Immature natural killer cell (primary cell): ENCODE measurements around the gene ARMC5. TPM values are rescaled to one million over a fixed set of nuclear protein-coding genes. Genes with fewer than 3 reads are reported as not detected.

Source experiments
- DNase-seq, 3 donors: peaks; one replicate each; pipeline ENCODE4 v3.0.0; 2022; ENCODE audit warnings: mixed read lengths in 1 of 3
- H3K27ac Mint-ChIP-seq, 6 donors: one replicate each; pipeline ENCODE4 v1.8.0; 2020; ENCODE audit warnings: mixed read lengths in 6 of 6, mild to moderate bottlenecking in 5 of 6, inconsistent platforms in 4 of 6, moderate library complexity in 3 of 6
- H3K27me3 Mint-ChIP-seq, 3 donors: one replicate each; pipeline ENCODE4 v1.8.0; 2020 to 2021; ENCODE audit warnings: low read depth in 3 of 3, mild to moderate bottlenecking in 3 of 3, mixed read lengths in 3 of 3, moderate library complexity in 3 of 3, inconsistent platforms in 1 of 3
- H3K36me3 Mint-ChIP-seq, 3 donors: one replicate each; pipeline ENCODE4 v1.8.0; 2020; ENCODE audit warnings: mixed read lengths in 3 of 3, inconsistent platforms in 2 of 3, mild to moderate bottlenecking in 2 of 3
- H3K4me1 Mint-ChIP-seq, 2 donors: one replicate each; pipeline ENCODE4 v1.8.0; 2020; ENCODE audit warnings: inconsistent platforms in 2 of 2, mild to moderate bottlenecking in 2 of 2, mixed read lengths in 2 of 2, moderate library complexity in 1 of 2
- H3K4me3 Mint-ChIP-seq, 5 donors: one replicate each; pipeline ENCODE4 v1.8.0; 2020; ENCODE audit warnings: mild to moderate bottlenecking in 5 of 5, mixed read lengths in 5 of 5, inconsistent platforms in 3 of 5, moderate library complexity in 3 of 5
- H3K9me3 Mint-ChIP-seq, 6 donors: one replicate each; pipeline ENCODE4 v1.8.0; 2020; ENCODE audit warnings: mild to moderate bottlenecking in 6 of 6, mixed read lengths in 6 of 6, inconsistent platforms in 4 of 6, moderate library complexity in 3 of 6
- polyA plus RNA-seq, 3 donors: library from polyadenylated mRNA; unstranded; fragments of 300-500 nt; fragmentation: Illumina TruSeq; gene quantifications; one replicate each; pipeline ENCODE4 v1.2.3, GENCODE V29; 2021

The ARMC5 gene
- polyA plus RNA-seq, 3 donors from 2014 or later: 11.1 to 16.2 (median 14.2) TPM

DNA sequence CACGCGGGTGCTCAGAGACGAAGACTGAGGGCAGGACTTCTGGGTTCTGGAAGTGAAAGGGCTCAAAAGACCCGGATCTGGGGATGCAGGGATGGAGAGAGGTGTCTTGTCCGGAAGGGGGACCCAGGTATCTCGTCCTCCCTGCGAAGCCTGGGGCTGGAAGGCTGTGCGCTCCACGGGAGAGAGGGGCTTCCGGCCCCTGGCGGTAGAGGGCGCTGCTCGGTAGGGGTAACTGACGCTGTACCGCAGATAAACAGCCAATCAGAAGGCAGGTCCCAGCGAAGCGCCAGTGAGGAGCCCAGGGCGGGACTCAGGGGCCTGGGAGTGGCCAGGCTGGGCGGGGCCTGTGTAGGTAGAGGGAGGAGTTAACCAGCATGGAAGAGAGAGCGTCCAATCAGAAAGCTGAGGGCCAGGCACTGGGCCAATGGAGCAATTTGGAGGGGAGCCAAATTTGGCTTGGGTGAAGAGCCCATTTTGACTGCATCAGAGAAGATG lies 13.5 kb downstream of the ARMC5 start:
- Mint-ChIP-seq H3K27ac (no peak overlapping the region), H3K27me3 (peaks cover 6 to 20% (median 11%) of the 10 kb centered on the region in 3 donors), H3K9me3 (peaks cover 0 to 2% (median 0%) of the 10 kb centered on the region in 6 donors), H3K4me3 (peak overlapping the region in 3 of 5 donors; percentile 30 to 79 (median 36)), H3K4me1 (peaks cover 11 to 23% of the 10 kb centered on the region in 2 donors), H3K36me3 (no peaks in the 10 kb centered on the region)
- peak in 2 of 3 donors; percentile 26 to 32 for DNase-seq

DNA sequence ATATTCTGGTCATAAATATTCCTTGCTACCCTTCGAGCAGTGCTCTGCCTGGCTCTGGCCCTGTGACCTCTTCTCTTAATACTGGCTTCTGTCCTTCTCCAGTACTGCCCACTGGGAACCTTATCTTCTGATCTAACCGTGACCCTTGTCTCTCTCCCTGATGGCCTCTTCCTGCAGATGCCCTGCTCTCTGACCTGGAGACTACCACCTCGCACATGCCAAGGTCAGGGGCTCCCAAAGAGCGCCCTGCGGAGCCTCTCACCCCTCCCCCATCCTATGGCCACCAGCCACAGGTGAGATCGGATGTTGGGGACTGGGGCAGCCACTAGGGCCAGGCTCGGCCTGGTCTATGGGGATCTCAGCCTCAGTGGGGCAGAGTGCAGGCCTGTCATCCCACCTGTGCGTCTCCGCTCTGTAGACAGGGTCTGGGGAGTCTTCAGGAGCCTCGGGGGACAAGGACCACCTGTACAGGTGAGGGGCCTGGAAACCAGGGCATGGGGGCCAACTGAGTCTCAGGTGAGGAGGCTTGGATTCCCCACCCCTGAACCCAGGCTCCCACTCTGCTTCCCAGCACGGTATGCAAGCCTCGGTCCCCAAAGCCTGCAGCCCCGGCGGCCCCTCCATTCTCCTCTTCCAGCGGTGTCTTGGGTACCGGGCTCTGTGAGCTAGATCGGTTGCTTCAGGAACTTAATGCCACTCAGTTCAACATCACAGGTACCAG lies 14.1 kb downstream of the ARMC5 start:
- peaks cover 0 to 2% (median 0%) of the 10 kb centered on the region in 6 donors for H3K9me3 Mint-ChIP-seq
- DNase-seq: no peak
- H3K27me3 Mint-ChIP-seq: peaks cover 7 to 20% (median 11%) of the 10 kb centered on the region in 3 donors
- H3K36me3 Mint-ChIP-seq: no peaks in the 10 kb centered on the region
- peaks cover 15 to 25% of the 10 kb centered on the region in 2 donors for H3K4me1 Mint-ChIP-seq
- H3K27ac Mint-ChIP-seq: no peak overlapping the region
- peak overlapping the region in 1 of 5 donors; percentile 65 for H3K4me3 Mint-ChIP-seq

GRCh38 chr16:31474173-31474714 lies 14.9 kb downstream of the ARMC5 start:
- Mint-ChIP-seq H3K36me3 (no peaks in the 10 kb centered on the region), H3K4me3 (peak overlapping the region in 1 of 5 donors; percentile 29), H3K27ac (no peak overlapping the region), H3K27me3 (peaks cover 7 to 20% (median 11%) of the 10 kb centered on the region in 3 donors), H3K9me3 (peaks cover 0 to 2% (median 0%) of the 10 kb centered on the region in 6 donors), H3K4me1 (peaks cover 15 to 25% of the 10 kb centered on the region in 2 donors)
- DNase-seq: no peak

DNA sequence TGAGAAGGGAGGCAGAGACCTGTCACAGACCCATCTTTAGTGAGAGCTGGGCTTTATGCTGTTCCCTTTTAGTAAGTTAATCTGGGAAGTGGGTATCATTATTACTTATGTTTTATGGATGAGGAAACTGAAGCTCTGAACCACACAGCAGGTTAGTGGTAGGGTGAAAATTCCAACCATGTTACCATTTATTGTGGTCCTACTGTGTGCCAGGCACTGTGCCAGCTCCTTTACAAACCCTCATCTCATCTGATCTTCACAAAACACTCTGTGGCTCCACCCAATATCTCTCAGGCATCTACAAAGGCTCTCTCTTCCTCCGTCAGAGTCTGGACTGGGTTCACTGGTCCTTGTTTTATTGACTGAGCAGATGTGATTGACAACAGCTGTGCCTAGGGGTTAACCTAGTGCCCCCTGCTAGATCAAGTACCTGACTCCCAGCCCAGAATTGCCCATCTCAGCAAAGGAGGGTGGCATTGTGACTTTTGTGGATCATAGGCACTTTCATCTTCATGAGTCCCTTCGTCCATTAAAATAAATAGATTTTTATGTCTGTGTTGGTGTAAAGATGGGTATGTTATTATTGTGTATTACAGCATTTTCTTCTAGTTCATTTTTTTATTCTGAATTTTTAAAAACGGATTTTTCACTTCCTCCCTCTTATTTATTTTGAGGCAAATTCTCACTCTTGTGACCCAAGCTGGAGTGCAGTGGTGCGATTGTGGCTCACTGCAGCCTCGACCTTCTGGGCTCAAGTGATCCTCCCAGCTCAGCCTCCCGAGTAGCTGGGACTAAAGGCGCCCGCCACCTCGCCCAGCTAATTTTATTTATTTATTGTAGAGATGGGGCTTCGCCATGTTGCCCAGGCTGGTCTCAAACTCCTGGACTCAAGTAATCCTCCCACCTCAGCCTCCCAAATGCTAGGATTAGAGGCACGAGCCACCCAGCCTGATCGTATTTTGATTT lies 15.8 kb downstream of the ARMC5 start:
- peaks cover 8 to 20% (median 11%) of the 10 kb centered on the region in 3 donors for H3K27me3 Mint-ChIP-seq
- H3K9me3 Mint-ChIP-seq: peaks cover 0 to 2% (median 0%) of the 10 kb centered on the region in 6 donors
- DNase-seq: no peak
- peak overlapping the region in 2 of 5 donors; percentile 2 to 38 for H3K4me3 Mint-ChIP-seq
- no peak overlapping the region for H3K27ac Mint-ChIP-seq
- peaks cover 15 to 25% of the 10 kb centered on the region in 2 donors for H3K4me1 Mint-ChIP-seq
- H3K36me3 Mint-ChIP-seq: no peaks in the 10 kb centered on the region

DNA sequence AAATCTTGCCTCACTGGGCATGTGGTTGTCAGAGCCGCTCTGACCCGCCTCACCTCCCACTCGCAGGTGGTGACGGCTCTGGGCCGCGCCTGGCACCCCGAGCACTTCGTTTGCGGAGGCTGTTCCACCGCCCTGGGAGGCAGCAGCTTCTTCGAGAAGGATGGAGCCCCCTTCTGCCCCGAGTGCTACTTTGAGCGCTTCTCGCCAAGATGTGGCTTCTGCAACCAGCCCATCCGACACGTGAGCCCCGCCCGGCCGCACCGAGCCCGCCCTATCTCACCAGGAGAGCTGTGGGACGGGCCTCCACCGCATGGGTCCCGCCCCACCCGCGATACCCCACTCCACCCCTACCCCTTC lies 16.6 kb downstream of the ARMC5 start:
- Mint-ChIP-seq H3K36me3 (peaks cover 0 to 3% (median 0%) of the 10 kb centered on the region in 3 donors), H3K27me3 (peaks cover 10 to 20% (median 11%) of the 10 kb centered on the region in 3 donors), H3K9me3 (peaks cover 0 to 2% (median 0%) of the 10 kb centered on the region in 6 donors), H3K4me3 (peak overlapping the region; percentile 79 to 90 (median 83)), H3K4me1 (peaks cover 15 to 25% of the 10 kb centered on the region in 2 donors), H3K27ac (no peak overlapping the region)
- no peak for DNase-seq

GRCh38 chr16:31476303-31477219 lies 17.3 kb downstream of the ARMC5 start:
- peaks cover 10 to 19% (median 11%) of the 10 kb centered on the region in 3 donors for H3K27me3 Mint-ChIP-seq
- peak overlapping the region in 3 of 6 donors; percentile 31 to 48 (median 34) for H3K27ac Mint-ChIP-seq
- peaks cover 0 to 2% (median 0%) of the 10 kb centered on the region in 6 donors for H3K9me3 Mint-ChIP-seq

DNA sequence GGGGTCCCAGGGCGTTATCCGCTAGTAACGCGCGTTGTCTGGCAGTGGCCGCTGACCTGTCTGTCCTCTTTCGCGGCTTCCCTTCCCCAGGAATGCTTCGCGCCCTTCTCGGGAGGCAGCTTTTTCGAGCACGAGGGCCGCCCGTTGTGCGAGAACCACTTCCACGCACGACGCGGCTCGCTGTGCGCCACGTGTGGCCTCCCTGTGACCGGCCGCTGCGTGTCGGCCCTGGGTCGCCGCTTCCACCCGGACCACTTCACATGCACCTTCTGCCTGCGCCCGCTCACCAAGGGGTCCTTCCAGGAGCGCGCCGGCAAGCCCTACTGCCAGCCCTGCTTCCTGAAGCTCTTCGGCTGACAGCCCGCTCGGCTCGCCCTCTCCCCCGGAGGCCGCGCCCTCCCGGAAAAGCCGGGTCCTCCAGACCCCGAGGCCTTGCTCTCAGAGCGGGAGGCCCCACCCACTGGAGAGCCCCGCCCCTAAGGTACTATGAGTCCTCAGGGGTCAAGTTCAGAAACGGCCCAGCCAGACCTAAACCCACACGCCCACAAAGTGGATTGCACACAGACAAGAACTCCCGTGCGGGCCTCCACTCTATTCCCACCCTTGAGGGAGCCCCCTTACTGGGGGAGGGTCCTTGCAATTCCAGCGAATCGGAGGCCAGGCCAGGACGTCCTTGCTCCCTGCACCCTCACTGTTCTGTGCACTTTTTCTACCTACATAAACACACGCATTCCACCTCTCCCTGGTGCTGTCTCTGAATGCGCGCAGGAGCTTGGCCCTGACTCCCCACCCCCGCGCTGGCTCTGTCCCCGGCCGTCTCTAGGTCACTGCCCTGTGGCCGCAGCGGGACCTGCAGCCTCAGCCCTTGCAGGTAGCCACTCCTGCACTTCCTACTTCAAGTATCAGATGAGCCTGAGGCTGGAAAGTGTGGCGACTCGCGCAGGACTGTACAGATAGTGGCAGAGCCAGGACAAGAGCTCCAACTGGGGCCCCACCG lies 18.2 kb downstream of the ARMC5 start:
- peak; percentile 23 to 38 (median 28) for DNase-seq
- Mint-ChIP-seq H3K9me3 (peaks cover 0 to 2% (median 0%) of the 10 kb centered on the region in 6 donors), H3K27me3 (peaks cover 7 to 17% (median 9%) of the 10 kb centered on the region in 3 donors), H3K4me1 (peaks cover 15 to 19% of the 10 kb centered on the region in 2 donors), H3K36me3 (peaks cover 0 to 3% (median 0%) of the 10 kb centered on the region in 3 donors), H3K27ac (peak overlapping the region in 3 of 6 donors; percentile 16 to 74 (median 36)), H3K4me3 (peak overlapping the region; percentile 63 to 90 (median 83))

More at GRCh38 chr16:31476303-31477219, 17.3 kb downstream of the ARMC5 start:
- peaks cover 15 to 20% of the 10 kb centered on the region in 2 donors for H3K4me1 Mint-ChIP-seq
- peak; percentile 65 to 74 (median 73) for DNase-seq
- H3K4me3 Mint-ChIP-seq: peak overlapping the region; percentile 79 to 90 (median 83)
- H3K36me3 Mint-ChIP-seq: peaks cover 0 to 3% (median 0%) of the 10 kb centered on the region in 3 donors

DNA sequence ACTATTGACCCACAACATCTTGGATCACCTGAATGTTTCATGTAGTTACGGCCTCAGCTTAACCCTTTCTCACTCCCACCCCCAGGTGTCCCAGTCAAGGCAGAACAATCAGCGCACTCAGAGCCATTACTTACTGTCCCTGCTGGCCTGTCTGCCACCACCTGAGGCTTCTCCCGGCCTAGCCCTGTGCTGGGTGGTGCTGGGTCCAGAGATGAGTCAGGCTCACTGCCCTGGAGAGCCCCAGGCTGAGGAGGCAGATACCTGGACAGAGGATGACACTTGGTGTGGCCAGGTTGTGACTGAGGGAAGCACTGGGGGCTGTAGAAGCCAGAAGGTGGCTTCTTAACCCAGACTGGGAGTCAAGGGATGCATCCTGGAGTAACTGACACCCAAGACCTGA lies 19.7 kb downstream of the ARMC5 start:
- Mint-ChIP-seq H3K36me3 (peaks cover 0 to 3% (median 0%) of the 10 kb centered on the region in 3 donors), H3K4me3 (peak overlapping the region in 1 of 5 donors; percentile 25), H3K27ac (no peak overlapping the region), H3K9me3 (peaks cover 0 to 2% (median 0%) of the 10 kb centered on the region in 6 donors), H3K27me3 (peaks cover 3 to 7% (median 4%) of the 10 kb centered on the region in 3 donors), H3K4me1 (peaks cover 14 to 15% of the 10 kb centered on the region in 2 donors)
- DNase-seq: no peak

DNA sequence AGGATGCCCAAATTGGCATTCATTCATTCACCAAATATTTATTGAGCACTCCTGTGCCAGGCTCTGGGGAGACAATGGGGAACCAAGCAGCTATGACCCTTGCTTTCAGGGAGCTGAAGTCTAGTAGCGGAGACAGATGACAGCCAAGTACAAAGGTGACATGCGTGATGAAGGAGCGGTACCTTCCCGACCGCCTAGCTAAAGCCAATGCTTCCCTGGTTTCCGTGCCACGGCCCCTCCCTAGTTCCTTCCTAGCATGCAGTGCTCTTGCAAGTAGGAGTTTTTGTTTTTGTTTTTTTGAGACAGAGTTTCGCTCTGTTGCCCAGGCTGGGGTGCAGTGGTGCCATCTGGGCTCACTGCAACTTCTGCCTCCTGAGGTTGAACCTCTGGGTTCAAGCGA lies 20.4 kb downstream of the ARMC5 start:
- Mint-ChIP-seq H3K4me3 (no peak overlapping the region), H3K27ac (no peak overlapping the region), H3K36me3 (peaks cover 0 to 3% (median 0%) of the 10 kb centered on the region in 3 donors), H3K4me1 (peaks cover 14 to 15% of the 10 kb centered on the region in 2 donors), H3K9me3 (no peaks in the 10 kb centered on the region), H3K27me3 (peaks cover 3 to 9% (median 4%) of the 10 kb centered on the region in 3 donors)
- DNase-seq: no peak

DNA sequence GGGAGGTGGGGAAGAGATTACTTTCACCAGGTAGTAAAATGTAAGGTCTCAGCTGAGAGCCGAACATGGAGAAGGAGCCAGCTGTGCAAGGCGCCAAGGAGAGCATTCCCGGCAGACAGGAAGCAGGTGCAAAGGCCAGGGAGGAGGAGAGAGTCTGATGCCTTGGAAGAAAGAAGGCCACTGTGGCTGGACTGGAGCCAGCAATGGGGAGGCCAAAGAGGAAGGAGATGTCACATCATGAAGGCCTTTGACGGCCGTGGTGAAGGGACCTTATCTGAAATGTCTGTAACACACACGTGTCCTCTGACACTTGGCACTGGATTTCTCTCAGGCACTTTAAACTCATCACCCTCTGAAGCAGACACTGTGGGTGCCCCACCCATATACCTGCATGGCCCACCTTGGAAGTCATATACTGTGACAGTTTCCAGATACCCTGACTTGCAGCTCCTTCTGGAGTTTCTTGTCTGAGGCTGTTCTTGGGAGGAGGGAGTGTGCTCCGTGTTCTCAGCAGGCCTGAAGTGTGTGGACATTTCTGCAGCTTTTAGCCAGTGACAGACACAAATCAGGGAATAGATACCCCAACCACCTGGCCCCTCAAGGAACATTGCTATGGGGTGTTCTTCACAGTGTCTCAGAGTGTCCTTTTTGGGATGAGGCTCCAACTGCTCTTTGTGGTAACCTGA lies 21.7 kb downstream of the ARMC5 start:
- Mint-ChIP-seq H3K9me3 (no peaks in the 10 kb centered on the region), H3K4me3 (no peak overlapping the region), H3K27me3 (peaks cover 1 to 8% (median 4%) of the 10 kb centered on the region in 3 donors), H3K4me1 (peaks cover 13 to 14% of the 10 kb centered on the region in 2 donors), H3K27ac (peak overlapping the region in 1 of 6 donors; percentile 3), H3K36me3 (peaks cover 0 to 3% (median 0%) of the 10 kb centered on the region in 3 donors)
- no peak for DNase-seq

DNA sequence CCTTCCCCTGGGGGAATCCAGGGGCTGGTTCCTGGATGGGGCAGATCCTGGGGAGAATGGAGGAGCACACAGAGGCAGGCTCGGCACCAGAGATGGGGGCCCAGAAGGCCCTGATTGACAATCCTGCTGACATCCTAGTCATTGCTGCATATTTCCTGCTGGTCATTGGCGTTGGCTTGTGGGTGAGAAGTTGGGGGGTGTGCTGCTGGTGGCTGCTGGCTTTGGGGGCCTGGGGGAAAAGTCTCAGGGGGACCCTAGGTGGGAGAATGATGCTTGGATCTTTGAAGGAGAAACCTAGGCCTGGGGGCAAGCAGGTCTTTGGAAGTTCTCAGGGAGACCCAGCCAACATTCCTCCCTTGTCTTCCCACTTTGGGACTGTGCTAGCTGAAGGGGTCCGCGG lies 23.8 kb downstream of the ARMC5 start, which contains the start of gene SLC5A2:
Gene SLC5A2 (plus strand): TSS at position 43 of the 400 bp plus-strand sequence. CDS start 14 bp downstream, at position 57.
- peaks cover 0 to 2% (median 0%) of the 10 kb centered on the region in 6 donors for H3K9me3 Mint-ChIP-seq
- peaks cover 5 to 7% of the 10 kb centered on the region in 2 donors for H3K4me1 Mint-ChIP-seq
- DNase-seq: no peak
- peak within 1 kb of the TSS in 1 of 6 donors; percentile 64 for H3K27ac Mint-ChIP-seq
- peaks cover 2 to 8% (median 7%) of the 10 kb centered on the region in 3 donors for H3K27me3 Mint-ChIP-seq
- H3K36me3 Mint-ChIP-seq: peaks cover 0 to 3% (median 0%) of the 10 kb centered on the region in 3 donors
- H3K4me3 Mint-ChIP-seq: no peak within 1 kb of the TSS
